Skeletal muscle tissue (tissue), 4 donors: Measurements from ENCODE around the gene IFNL2. TPM values are rescaled to one million over a fixed set of nuclear protein-coding genes. Genes with fewer than 3 reads are reported as not detected.
"Not testable (repeated sequence)": the region's sequence is repeated elsewhere in the genome, so short reads cannot be mapped to it uniquely, and the experiment has no call there.

ENCODE experiments used
- H3K27ac ChIP-seq: one replicate; pipeline ENCODE4 v1.7.0; 2013; ENCODE audit warnings: mild to moderate bottlenecking, low read depth, low read length, inconsistent platforms
- H3K27me3 ChIP-seq, 3 donors: one replicate each; pipeline ENCODE4 v1.7.0; 2013; ENCODE audit warnings: low read length in 3 of 3; ENCODE audit not compliant: control insufficient read depth in 3 of 3, insufficient read depth in 3 of 3
- H3K36me3 ChIP-seq, 3 donors: one replicate each; pipeline ENCODE4 v1.7.0; 2013; ENCODE audit warnings: low read length in 3 of 3; ENCODE audit not compliant: control insufficient read depth in 3 of 3, insufficient read depth in 3 of 3
- H3K4me1 ChIP-seq, 3 donors: one replicate each; pipeline ENCODE4 v1.7.0; 2013; ENCODE audit warnings: low read length in 3 of 3, mild to moderate bottlenecking in 3 of 3; ENCODE audit not compliant: control insufficient read depth in 3 of 3, insufficient read depth in 3 of 3
- H3K4me3 ChIP-seq, 3 donors: one replicate each; pipeline ENCODE4 v1.7.0; 2013; ENCODE audit warnings: low read length in 3 of 3
- H3K9ac ChIP-seq, 3 donors: one replicate each; pipeline ENCODE4 v1.7.0; 2013; ENCODE audit warnings: low read length in 3 of 3, mild to moderate bottlenecking in 3 of 3, moderate library complexity in 2 of 3, low read depth in 1 of 3
- H3K9me3 ChIP-seq, 3 donors: one replicate each; pipeline ENCODE4 v1.7.0; 2013; ENCODE audit warnings: low read length in 3 of 3; ENCODE audit not compliant: control insufficient read depth in 3 of 3
- total RNA-seq: library from RNA; depleted of rRNA; stranded (reverse); fragments of >200 nt; gene quantifications from one replicate; pipeline ENCODE4 v1.2.3, GENCODE V29; 2014
- donor health status: Osteomylitis.

The IFNL2 gene
- total RNA-seq, 1 donor from 2014 or later, result not detected

- H3K27me3 ChIP-seq, result peaks cover 37 to 53% (median 52%) of the 10 kb centered on the region in 3 donors
- H3K9me3 ChIP-seq, result no peaks in the 10 kb centered on the region
- no peak overlapping the region for H3K4me3 ChIP-seq
- H3K4me1 ChIP-seq, result no peaks in the 10 kb centered on the region
- H3K27ac ChIP-seq, result no peak overlapping the region
- no peak overlapping the region for H3K9ac ChIP-seq
- H3K36me3 ChIP-seq, result no peaks in the 10 kb centered on the region
Observed at GRCh38 chr19:39265321-39265916, 2.8 kb upstream of the IFNL2 start.

DNA sequence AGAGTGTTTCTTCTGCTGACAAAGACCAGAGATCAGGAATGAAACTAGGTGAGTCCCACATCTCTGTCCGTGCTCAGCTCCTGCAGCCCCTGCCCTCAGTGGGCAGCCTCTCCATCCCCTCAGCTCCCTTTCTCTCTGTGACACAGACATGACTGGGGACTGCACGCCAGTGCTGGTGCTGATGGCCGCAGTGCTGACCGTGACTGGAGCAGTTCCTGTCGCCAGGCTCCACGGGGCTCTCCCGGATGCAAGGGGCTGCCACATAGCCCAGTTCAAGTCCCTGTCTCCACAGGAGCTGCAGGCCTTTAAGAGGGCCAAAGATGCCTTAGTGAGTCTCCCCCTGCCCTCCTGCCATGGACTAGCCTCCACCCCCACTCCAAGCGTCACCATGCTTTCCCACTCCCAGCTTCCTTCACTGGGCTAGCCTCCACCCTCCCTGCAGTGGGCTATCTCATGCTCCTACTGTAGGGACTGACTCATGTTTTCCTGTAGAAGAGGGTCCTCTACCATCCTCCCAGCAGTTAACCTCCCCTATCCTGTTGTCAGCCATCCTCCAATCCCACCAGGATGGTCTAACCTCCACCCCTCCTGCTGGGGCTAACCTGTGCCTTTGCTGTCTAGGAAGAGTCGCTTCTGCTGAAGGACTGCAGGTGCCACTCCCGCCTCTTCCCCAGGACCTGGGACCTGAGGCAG is 481 bp downstream of the IFNL2 start:
- H3K4me1 ChIP-seq, H3K27ac ChIP-seq, H3K9me3 ChIP-seq, H3K36me3 ChIP-seq, H3K4me3 ChIP-seq, H3K9ac ChIP-seq: not testable (repeated sequence)
- peaks cover 29 to 37% (median 34%) of the 10 kb centered on the region in 3 donors for H3K27me3 ChIP-seq

DNA sequence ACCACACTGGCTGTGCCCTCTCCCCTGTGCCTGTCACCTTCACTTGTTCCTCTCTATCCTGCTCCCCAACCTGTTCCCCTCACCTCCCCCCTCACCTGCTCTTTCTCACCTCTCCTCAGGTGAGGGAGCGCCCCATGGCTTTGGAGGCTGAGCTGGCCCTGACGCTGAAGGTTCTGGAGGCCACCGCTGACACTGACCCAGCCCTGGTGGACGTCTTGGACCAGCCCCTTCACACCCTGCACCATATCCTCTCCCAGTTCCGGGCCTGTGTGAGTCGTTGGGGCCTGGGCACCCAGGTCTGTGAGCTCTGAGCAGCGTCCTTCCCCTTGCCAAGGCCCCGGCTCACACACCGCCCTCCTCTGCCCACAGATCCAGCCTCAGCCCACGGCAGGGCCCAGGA is 1.2 kb downstream of the IFNL2 start:
- H3K36me3 ChIP-seq, H3K4me3 ChIP-seq, H3K27ac ChIP-seq, H3K9me3 ChIP-seq, H3K9ac ChIP-seq, H3K4me1 ChIP-seq: not testable (repeated sequence)
- peaks cover 22 to 30% (median 27%) of the 10 kb centered on the region in 3 donors for H3K27me3 ChIP-seq

DNA sequence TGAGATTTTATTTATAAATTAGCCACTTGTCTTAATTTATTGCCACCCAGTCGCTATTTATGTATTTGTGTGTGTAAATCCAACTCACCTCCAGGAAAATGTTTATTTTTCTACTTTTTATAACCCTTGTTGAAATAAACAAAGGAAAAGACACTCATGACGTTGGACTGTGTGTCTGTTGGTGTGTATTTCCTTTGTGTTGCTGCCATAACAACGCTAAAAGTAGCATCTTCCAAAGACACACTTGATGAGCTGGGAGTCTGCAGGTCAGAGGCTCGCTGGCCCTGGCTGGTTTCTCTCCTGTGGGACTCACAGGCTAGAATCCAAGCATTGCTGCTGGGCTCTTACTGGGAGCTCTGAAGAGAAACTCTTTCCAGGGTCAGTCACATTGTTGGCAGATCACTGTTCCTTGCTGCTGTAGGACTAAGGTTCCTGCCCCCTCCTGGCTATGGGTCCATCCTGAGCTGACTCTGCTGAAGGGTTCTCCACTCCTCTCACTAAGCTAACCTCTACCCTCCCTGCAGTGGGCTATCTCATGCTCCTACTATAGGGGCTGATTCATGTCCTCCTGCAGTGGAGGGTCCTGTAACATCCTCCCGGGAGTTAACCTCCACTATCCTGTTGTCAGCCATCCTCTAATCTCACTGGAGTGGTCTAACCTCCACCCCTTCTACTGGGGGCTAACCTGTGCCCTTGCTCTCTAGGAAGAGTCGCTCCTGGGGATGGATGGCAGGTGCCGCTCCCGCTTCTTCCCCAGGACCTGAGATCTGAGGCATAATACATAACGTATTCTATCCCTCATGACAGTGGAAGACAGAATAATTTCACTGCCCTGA is 2.1 kb downstream of the IFNL2 start:
- H3K27me3 ChIP-seq, result peaks cover 15 to 21% (median 18%) of the 10 kb centered on the region in 3 donors
- no peaks in the 10 kb centered on the region for H3K9me3 ChIP-seq
- no peak overlapping the region for H3K27ac ChIP-seq
- H3K4me3 ChIP-seq, result no peak overlapping the region
- H3K4me1 ChIP-seq, result no peaks in the 10 kb centered on the region
- no peaks in the 10 kb centered on the region for H3K36me3 ChIP-seq
- no peak overlapping the region for H3K9ac ChIP-seq

DNA sequence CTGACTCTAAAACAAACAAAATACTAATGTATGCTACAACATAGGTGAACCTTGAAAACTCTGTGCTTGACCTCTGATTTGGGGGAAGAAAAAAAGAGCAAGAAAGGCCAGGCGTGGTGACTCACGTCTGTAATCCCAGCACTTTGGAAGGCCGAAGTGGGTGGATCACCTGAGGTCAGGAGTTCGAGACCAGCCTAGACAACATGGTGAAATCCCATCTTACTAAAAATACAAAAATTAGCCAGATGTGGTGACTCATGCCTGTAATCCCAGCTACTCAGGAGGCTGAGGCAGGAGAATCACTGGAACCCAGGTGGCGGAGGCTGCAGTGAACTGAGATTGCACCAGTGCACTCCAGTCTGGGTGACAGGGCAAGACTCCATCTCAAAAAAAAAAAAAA is 5.7 kb downstream of the IFNL2 start:
- H3K27ac ChIP-seq, H3K9ac ChIP-seq, H3K4me3 ChIP-seq, H3K36me3 ChIP-seq, H3K4me1 ChIP-seq, H3K9me3 ChIP-seq: not testable (repeated sequence)
- H3K27me3 ChIP-seq, result peaks cover 14 to 22% (median 21%) of the 10 kb centered on the region in 3 donors

- H3K4me1 ChIP-seq, result no peaks in the 10 kb centered on the region
- peaks cover 10 to 14% (median 13%) of the 10 kb centered on the region in 3 donors for H3K27me3 ChIP-seq
Observed at GRCh38 chr19:39275578-39275977, 7.4 kb downstream of the IFNL2 start.

DNA sequence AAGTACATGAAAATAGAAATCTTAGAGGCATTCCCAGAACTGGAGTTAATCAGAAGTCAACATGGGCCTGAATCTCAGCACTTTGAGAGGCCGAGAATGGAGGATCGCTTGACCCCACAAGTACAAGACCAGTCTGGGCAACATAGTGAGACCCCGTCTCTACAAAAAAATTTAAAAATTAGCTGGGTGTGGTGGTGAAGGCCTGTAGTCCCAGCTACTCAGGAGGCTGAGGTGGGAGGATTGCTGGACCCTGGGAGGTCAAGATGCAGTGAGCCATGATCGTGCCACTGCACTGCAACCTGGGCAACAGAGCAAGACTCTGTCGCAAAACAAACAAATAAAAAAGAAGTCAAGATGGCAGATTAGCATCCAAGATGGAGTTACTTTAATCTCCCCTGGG is 8.5 kb downstream of the IFNL2 start:
- Histone ChIP-seq H3K27ac (no peak overlapping the region), H3K36me3 (no peaks in the 10 kb centered on the region), H3K9ac (no peak overlapping the region), H3K27me3 (peaks cover 4 to 8% (median 6%) of the 10 kb centered on the region in 3 donors), H3K4me3 (no peak overlapping the region), H3K9me3 (peaks cover 0 to 3% (median 3%) of the 10 kb centered on the region in 3 donors), H3K4me1 (no peaks in the 10 kb centered on the region)

More at GRCh38 chr19:39275578-39275977, 7.4 kb downstream of the IFNL2 start:
- H3K9ac ChIP-seq, result no peak overlapping the region
- no peak overlapping the region for H3K4me3 ChIP-seq
- no peaks in the 10 kb centered on the region for H3K36me3 ChIP-seq
- no peaks in the 10 kb centered on the region for H3K9me3 ChIP-seq
- H3K27ac ChIP-seq, result no peak overlapping the region

- H3K27ac ChIP-seq, result no peak overlapping the region
- H3K36me3 ChIP-seq, result no peaks in the 10 kb centered on the region
- no peaks in the 10 kb centered on the region for H3K4me1 ChIP-seq
- H3K9me3 ChIP-seq, result peaks cover 0 to 6% (median 3%) of the 10 kb centered on the region in 3 donors
- H3K4me3 ChIP-seq, result no peak overlapping the region
- peaks cover 4 to 8% (median 6%) of the 10 kb centered on the region in 3 donors for H3K27me3 ChIP-seq
- H3K9ac ChIP-seq, result no peak overlapping the region
Observed at GRCh38 chr19:39277598-39277997, 9.4 kb downstream of the IFNL2 start.

DNA sequence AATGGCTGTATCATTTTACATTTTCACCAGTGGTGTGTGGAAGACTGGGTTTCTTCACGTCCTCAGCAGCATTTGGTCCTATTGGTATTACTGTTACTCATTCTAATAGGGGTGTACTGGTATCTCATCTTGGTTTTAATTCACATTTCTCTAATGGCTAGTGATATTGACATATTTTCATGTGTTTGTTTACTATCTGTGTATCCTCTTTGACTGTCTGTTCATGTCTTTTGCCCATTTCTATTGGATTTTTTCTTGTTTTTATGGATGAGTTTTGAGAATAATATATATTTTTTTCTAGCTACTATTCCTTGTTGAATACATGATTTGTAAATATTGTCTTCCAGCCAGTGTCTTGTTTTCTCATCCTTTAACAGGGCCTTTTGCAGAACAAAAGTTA is 13.8 kb downstream of the IFNL2 start:
- peaks cover 0 to 8% (median 3%) of the 10 kb centered on the region in 3 donors for H3K9me3 ChIP-seq
- H3K36me3 ChIP-seq, result no peaks in the 10 kb centered on the region
- no peak overlapping the region for H3K27ac ChIP-seq
- no peaks in the 10 kb centered on the region for H3K4me1 ChIP-seq
- H3K9ac ChIP-seq, result no peak overlapping the region
- H3K27me3 ChIP-seq, result peaks cover 0 to 8% (median 4%) of the 10 kb centered on the region in 3 donors
- no peak overlapping the region for H3K4me3 ChIP-seq

GRCh38 chr19:39284032-39284431 is 15.8 kb downstream of the IFNL2 start:
- no peaks in the 10 kb centered on the region for H3K27me3 ChIP-seq
- H3K9me3 ChIP-seq, result peaks cover 0 to 8% (median 3%) of the 10 kb centered on the region in 3 donors
- no peak overlapping the region for H3K4me3 ChIP-seq
- H3K9ac ChIP-seq, result no peak overlapping the region
- H3K27ac ChIP-seq, result no peak overlapping the region
- no peaks in the 10 kb centered on the region for H3K4me1 ChIP-seq
- no peaks in the 10 kb centered on the region for H3K36me3 ChIP-seq
